WTC11 (cell line): ENCODE measurements around the gene OGDH. TPM values are rescaled to one million over a fixed set of nuclear protein-coding genes. Genes with fewer than 3 reads are reported as not detected.

Experiments used
- ATAC-seq: fragments of 200-7000 bp; cut with Tn5 transposase; 2 replicates; pipeline ENCODE4 v1.10.0; 2021; ENCODE audit warnings: mild to moderate bottlenecking, moderate library complexity
- CTCF ChIA-PET: fragments of 300-600 bp; sonication (Branson Sonifier 250); formaldehyde crosslinking; loops from one replicate; lab custom pipeline; 2021; ENCODE audit warnings: antibody characterized with exemption; lab: Charles Lee
- POLR2A ChIA-PET: fragments of 350-600 bp; sonication (Branson Sonifier 250); formaldehyde crosslinking; loops from one replicate; lab custom pipeline; 2021; ENCODE audit warnings: antibody characterized with exemption; lab: Charles Lee
- DNase-seq: peaks from one replicate; pipeline ENCODE4 v3.0.0; 2021; ENCODE audit warnings: low spot score
- H3K27ac Mint-ChIP-seq: 2 replicates; pipeline ENCODE4 v1.8.0; 2021; ENCODE audit warnings: mixed read lengths
- H3K27me3 Mint-ChIP-seq: 2 replicates; pipeline ENCODE4 v1.8.0; 2021; ENCODE audit warnings: low read depth, mild to moderate bottlenecking, moderate library complexity, mixed read lengths
- H3K36me3 Mint-ChIP-seq: 2 replicates; pipeline ENCODE4 v1.8.0; 2021; ENCODE audit warnings: mixed read lengths
- H3K4me1 Mint-ChIP-seq: 2 replicates; pipeline ENCODE4 v1.8.0; 2022; ENCODE audit warnings: mixed read lengths
- H3K4me3 Mint-ChIP-seq: 2 replicates; pipeline ENCODE4 v1.8.0; 2021; ENCODE audit warnings: mild to moderate bottlenecking, moderate library complexity, mixed read lengths
- H3K9me3 Mint-ChIP-seq: 2 replicates; pipeline ENCODE4 v1.8.0; 2021; ENCODE audit warnings: mixed read lengths
- ATF1 ChIP-seq: sonication (generic); formaldehyde crosslinking; IDR thresholded peaks from 2 replicates; pipeline ENCODE4 v1.8.1; 2023; ENCODE audit warnings: mild to moderate bottlenecking, moderate library complexity, missing genetic modification reagents
- CREB1 ChIP-seq: sonication (generic); formaldehyde crosslinking; IDR thresholded peaks from 2 replicates; pipeline ENCODE4 v1.8.0; 2023; ENCODE audit warnings: mild to moderate bottlenecking, missing genetic modification reagents
- CTCF ChIP-seq: fragments of 200-600 bp; IDR thresholded peaks from 2 replicates; pipeline ENCODE4 v1.8.0; 2022; ENCODE audit warnings: antibody characterized with exemption
- ELF4 ChIP-seq: sonication (generic); formaldehyde crosslinking; IDR thresholded peaks from 2 replicates; pipeline ENCODE4 v1.8.1; 2022; ENCODE audit warnings: low read depth, mild to moderate bottlenecking, moderate library complexity, missing genetic modification reagents
- EMX1 ChIP-seq: fragments of 250-450 bp; sonication (Bioruptor Pico); IDR thresholded peaks from 2 replicates; pipeline ENCODE4 v1.8.0; 2021; ENCODE audit warnings: mild to moderate bottlenecking
- IRF2 ChIP-seq: sonication (generic); formaldehyde crosslinking; IDR thresholded peaks from 2 replicates; pipeline ENCODE4 v1.8.0; 2022; ENCODE audit warnings: low read depth, missing genetic modification reagents, borderline replicate concordance
- JAZF1 ChIP-seq: fragments of 250-450 bp; sonication (Bioruptor Pico); IDR thresholded peaks from 2 replicates; pipeline ENCODE4 v1.9.0; 2021; ENCODE audit warnings: moderate library complexity, mild to moderate bottlenecking, inconsistent platforms
- JUN ChIP-seq: sonication (generic); formaldehyde crosslinking; IDR thresholded peaks from 2 replicates; pipeline ENCODE4 v1.8.0; 2023; ENCODE audit warnings: mild to moderate bottlenecking, missing genetic modification reagents
- NFATC4 ChIP-seq: fragments of 250-450 bp; sonication (Bioruptor Pico); IDR thresholded peaks from 2 replicates; pipeline ENCODE4 v1.9.0; 2021; ENCODE audit warnings: mild to moderate bottlenecking
- NFE2L1 ChIP-seq: sonication (generic); formaldehyde crosslinking; IDR thresholded peaks from 2 replicates; pipeline ENCODE4 v1.8.1; 2023; ENCODE audit warnings: missing genetic modification reagents
- NR3C1 ChIP-seq: sonication (generic); formaldehyde crosslinking; conservative IDR thresholded peaks from 2 replicates; pipeline ENCODE4 v1.8.1; 2023; ENCODE audit warnings: low read depth, mild to moderate bottlenecking, missing genetic modification reagents
- RELA ChIP-seq: sonication (generic); formaldehyde crosslinking; IDR thresholded peaks from 2 replicates; pipeline ENCODE4 v1.8.1; 2022; ENCODE audit warnings: missing genetic modification reagents, mild to moderate bottlenecking, borderline replicate concordance
- SP1 ChIP-seq: sonication (generic); formaldehyde crosslinking; conservative IDR thresholded peaks from 2 replicates; pipeline ENCODE4 v1.8.1; 2022; ENCODE audit warnings: missing genetic modification reagents
- USF1 ChIP-seq: sonication (generic); formaldehyde crosslinking; IDR thresholded peaks from 2 replicates; pipeline ENCODE4 v1.8.0; 2022; ENCODE audit warnings: mild to moderate bottlenecking, missing genetic modification reagents
- ZBTB21 ChIP-seq: sonication (generic); formaldehyde crosslinking; IDR thresholded peaks from 2 replicates; pipeline ENCODE4 v1.8.1; 2023; ENCODE audit warnings: mild to moderate bottlenecking, missing genetic modification reagents, borderline replicate concordance
- ZNF281 ChIP-seq: sonication (generic); formaldehyde crosslinking; IDR thresholded peaks from 2 replicates; pipeline ENCODE4 v1.8.0; 2023; ENCODE audit warnings: mild to moderate bottlenecking, missing genetic modification reagents
- ZNF317 ChIP-seq: sonication (generic); formaldehyde crosslinking; IDR thresholded peaks from 2 replicates; pipeline ENCODE4 v1.8.1; 2023; ENCODE audit warnings: low read depth, mild to moderate bottlenecking, moderate library complexity, missing genetic modification reagents, borderline replicate concordance
- ZNF396 ChIP-seq: fragments of 250-450 bp; sonication (Bioruptor Pico); IDR thresholded peaks from 2 replicates; pipeline ENCODE4 v1.8.0; 2021; ENCODE audit warnings: mild to moderate bottlenecking, moderate library complexity, borderline replicate concordance
- ZNF416 ChIP-seq: fragments of 250-450 bp; sonication (Bioruptor Pico); IDR thresholded peaks from 2 replicates; pipeline ENCODE4 v1.9.0; 2021; ENCODE audit warnings: mild to moderate bottlenecking, inconsistent platforms
- total RNA-seq: library from RNA; stranded (reverse); gene quantifications from 3 replicates; pipeline ENCODE4 v1.2.3, GENCODE V29; 2021

Gene OGDH
- total RNA-seq, 1 experiment from 2014 or later: 79.6 TPM

- Mint-ChIP-seq H3K27ac (no peak overlapping the region), H3K4me1 (peaks cover 42% of the 10 kb centered on the region), H3K9me3 (no peaks in the 10 kb centered on the region), H3K4me3 (no peak overlapping the region), H3K36me3 (peaks cover 15% of the 10 kb centered on the region), H3K27me3 (no peaks in the 10 kb centered on the region)
- POLR2A ChIA-PET: no interaction called here
- TF ChIP-seq ZNF317 (CRISPR knock-in tag): no peak
- DNase-seq (no peak), ATAC-seq (no peak)
- CTCF ChIA-PET: no interaction called here
These were observed 146.4 kb downstream of the OGDH start for GRCh38 chr7:44752822-44753221.

- Mint-ChIP-seq H3K9me3 (no peaks in the 10 kb centered on the region), H3K4me3 (no peak overlapping the region), H3K36me3 (peaks cover 16% of the 10 kb centered on the region), H3K27ac (peak overlapping the region; percentile 80), H3K4me1 (peaks cover 33% of the 10 kb centered on the region), H3K27me3 (no peaks in the 10 kb centered on the region)
- ChIA-PET POLR2A (no interaction called here), CTCF (interaction anchor here (1.0 kb wide), 1 partner anchor 167 kb away, joined by 3 read pairs; no protein-coding TSS in a partner anchor)
- no peak for ATAC-seq
- DNase-seq: no peak
- TF ChIP-seq CREB1 (CRISPR knock-in tag) (no peak), NFE2L1 (CRISPR knock-in tag) (no peak), ZNF317 (CRISPR knock-in tag) (no peak), EMX1 (no peak), ELF4 (CRISPR knock-in tag) (no peak), ATF1 (CRISPR knock-in tag) (no peak), ZNF396 (CRISPR knock-in tag) (no peak), NR3C1 (CRISPR knock-in tag) (no peak), CTCF (no peak), JAZF1 (CRISPR knock-in tag) (no peak), NFATC4 (no peak), SP1 (CRISPR knock-in tag) (no peak), IRF2 (CRISPR knock-in tag) (no peak), ZBTB21 (no peak), RELA (CRISPR knock-in tag) (no peak), JUN (CRISPR knock-in tag) (no peak), USF1 (CRISPR knock-in tag) (no peak), ZNF281 (no peak), ZNF416 (CRISPR knock-in tag) (no peak)
These were observed 148.6 kb downstream of the OGDH start for GRCh38 chr7:44754802-44755697.
